WTC11 (cell line): ENCODE data around the gene SULT2B1.

Experiments
- CREB1 ChIP-seq: sonication (generic); formaldehyde crosslinking; IDR thresholded peaks from 2 replicates; pipeline ENCODE4 v1.8.0; 2023; ENCODE audit warnings: mild to moderate bottlenecking, missing genetic modification reagents
- ESRRA ChIP-seq: sonication (generic); formaldehyde crosslinking; IDR thresholded peaks from 2 replicates; pipeline ENCODE4 v1.8.1; 2022; ENCODE audit warnings: mild to moderate bottlenecking, missing genetic modification reagents, borderline replicate concordance
- FOXP1 ChIP-seq: sonication (generic); formaldehyde crosslinking; IDR thresholded peaks from 2 replicates; pipeline ENCODE4 v1.8.0; 2022; ENCODE audit warnings: missing genetic modification reagents, mild to moderate bottlenecking, moderate library complexity, borderline replicate concordance
- JUN ChIP-seq: sonication (generic); formaldehyde crosslinking; IDR thresholded peaks from 2 replicates; pipeline ENCODE4 v1.8.0; 2023; ENCODE audit warnings: mild to moderate bottlenecking, missing genetic modification reagents
- KAT7 ChIP-seq: sonication (generic); formaldehyde crosslinking; IDR thresholded peaks from 2 replicates; pipeline ENCODE4 v1.8.1; 2023; ENCODE audit warnings: missing genetic modification reagents, mild to moderate bottlenecking, borderline replicate concordance
- SMAD4 ChIP-seq: sonication (generic); formaldehyde crosslinking; IDR thresholded peaks from 2 replicates; pipeline ENCODE4 v1.8.0; 2022; ENCODE audit warnings: mild to moderate bottlenecking, missing genetic modification reagents
- ZNF232 ChIP-seq: sonication (generic); formaldehyde crosslinking; IDR thresholded peaks from 2 replicates; pipeline ENCODE4 v1.8.0; 2022; ENCODE audit warnings: mild to moderate bottlenecking, missing genetic modification reagents
- TF ChIP-seq, protein P1 (sequence below): sonication (generic); formaldehyde crosslinking; IDR thresholded peaks from 2 replicates; pipeline ENCODE4 v1.8.1; 2022; ENCODE audit warnings: mild to moderate bottlenecking, missing genetic modification reagents, moderate library complexity, borderline replicate concordance
- TF ChIP-seq, protein P2 (sequence below): fragments of 200-600 bp; IDR thresholded peaks from 2 replicates; pipeline ENCODE4 v1.8.0; 2022; ENCODE audit warnings: antibody characterized with exemption
- TF ChIP-seq, protein P3 (sequence below): sonication (generic); formaldehyde crosslinking; IDR thresholded peaks from 2 replicates; pipeline ENCODE4 v1.8.1; 2023; ENCODE audit warnings: mild to moderate bottlenecking, moderate library complexity, missing genetic modification reagents

DNA sequence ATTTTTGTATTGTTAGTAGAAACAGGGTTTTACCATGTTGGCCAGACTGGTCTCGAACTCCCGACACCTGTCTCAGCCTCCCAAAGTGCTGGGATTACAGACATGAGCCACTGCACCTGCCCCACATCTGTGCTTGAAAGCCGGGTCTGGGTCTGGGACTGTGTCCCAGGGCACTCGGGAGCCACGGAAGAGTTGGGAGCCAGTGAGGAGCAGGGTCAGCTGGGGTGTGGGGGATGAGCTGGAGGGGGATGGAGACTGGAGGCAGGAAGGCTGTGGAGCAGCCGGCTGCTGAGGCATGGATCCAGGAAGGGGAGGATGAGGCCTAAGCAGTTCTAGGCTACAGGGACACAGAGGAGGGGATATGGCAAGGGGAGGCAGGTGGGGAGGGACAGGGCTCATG, 43.9 kb downstream of the SULT2B1 start:
- TF ChIP-seq, protein P1, sequence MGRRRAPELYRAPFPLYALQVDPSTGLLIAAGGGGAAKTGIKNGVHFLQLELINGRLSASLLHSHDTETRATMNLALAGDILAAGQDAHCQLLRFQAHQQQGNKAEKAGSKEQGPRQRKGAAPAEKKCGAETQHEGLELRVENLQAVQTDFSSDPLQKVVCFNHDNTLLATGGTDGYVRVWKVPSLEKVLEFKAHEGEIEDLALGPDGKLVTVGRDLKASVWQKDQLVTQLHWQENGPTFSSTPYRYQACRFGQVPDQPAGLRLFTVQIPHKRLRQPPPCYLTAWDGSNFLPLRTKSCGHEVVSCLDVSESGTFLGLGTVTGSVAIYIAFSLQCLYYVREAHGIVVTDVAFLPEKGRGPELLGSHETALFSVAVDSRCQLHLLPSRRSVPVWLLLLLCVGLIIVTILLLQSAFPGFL (CRISPR knock-in tag), result no peak
- no peak for TF ChIP-seq FOXP1 (CRISPR knock-in tag)
- no peak for TF ChIP-seq JUN (CRISPR knock-in tag)
- TF ChIP-seq, protein P2, sequence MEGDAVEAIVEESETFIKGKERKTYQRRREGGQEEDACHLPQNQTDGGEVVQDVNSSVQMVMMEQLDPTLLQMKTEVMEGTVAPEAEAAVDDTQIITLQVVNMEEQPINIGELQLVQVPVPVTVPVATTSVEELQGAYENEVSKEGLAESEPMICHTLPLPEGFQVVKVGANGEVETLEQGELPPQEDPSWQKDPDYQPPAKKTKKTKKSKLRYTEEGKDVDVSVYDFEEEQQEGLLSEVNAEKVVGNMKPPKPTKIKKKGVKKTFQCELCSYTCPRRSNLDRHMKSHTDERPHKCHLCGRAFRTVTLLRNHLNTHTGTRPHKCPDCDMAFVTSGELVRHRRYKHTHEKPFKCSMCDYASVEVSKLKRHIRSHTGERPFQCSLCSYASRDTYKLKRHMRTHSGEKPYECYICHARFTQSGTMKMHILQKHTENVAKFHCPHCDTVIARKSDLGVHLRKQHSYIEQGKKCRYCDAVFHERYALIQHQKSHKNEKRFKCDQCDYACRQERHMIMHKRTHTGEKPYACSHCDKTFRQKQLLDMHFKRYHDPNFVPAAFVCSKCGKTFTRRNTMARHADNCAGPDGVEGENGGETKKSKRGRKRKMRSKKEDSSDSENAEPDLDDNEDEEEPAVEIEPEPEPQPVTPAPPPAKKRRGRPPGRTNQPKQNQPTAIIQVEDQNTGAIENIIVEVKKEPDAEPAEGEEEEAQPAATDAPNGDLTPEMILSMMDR, result no peak
- no peak for TF ChIP-seq ESRRA (CRISPR knock-in tag)
- TF ChIP-seq CREB1 (CRISPR knock-in tag), result no peak
- no peak for TF ChIP-seq KAT7 (CRISPR knock-in tag)
- TF ChIP-seq ZNF232 (CRISPR knock-in tag), result no peak
- no peak for TF ChIP-seq SMAD4 (CRISPR knock-in tag)
- TF ChIP-seq, protein P3, sequence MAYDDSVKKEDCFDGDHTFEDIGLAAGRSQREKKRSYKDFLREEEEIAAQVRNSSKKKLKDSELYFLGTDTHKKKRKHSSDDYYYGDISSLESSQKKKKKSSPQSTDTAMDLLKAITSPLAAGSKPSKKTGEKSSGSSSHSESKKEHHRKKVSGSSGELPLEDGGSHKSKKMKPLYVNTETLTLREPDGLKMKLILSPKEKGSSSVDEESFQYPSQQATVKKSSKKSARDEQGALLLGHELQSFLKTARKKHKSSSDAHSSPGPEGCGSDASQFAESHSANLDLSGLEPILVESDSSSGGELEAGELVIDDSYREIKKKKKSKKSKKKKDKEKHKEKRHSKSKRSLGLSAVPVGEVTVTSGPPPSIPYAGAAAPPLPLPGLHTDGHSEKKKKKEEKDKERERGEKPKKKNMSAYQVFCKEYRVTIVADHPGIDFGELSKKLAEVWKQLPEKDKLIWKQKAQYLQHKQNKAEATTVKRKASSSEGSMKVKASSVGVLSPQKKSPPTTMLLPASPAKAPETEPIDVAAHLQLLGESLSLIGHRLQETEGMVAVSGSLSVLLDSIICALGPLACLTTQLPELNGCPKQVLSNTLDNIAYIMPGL (CRISPR knock-in tag), result no peak
